WERI-Rb-1 (cell line): ENCODE data around the gene LFNG.

Experiments used
- DNase-seq: peaks from one replicate; pipeline ENCODE4 v3.0.0-alpha.2; 2020
- H3K27ac ChIP-seq: fragments of 250-450 bp; sonication (Bioruptor Pico); 2 replicates; pipeline ENCODE4 v1.5.1; 2020; ENCODE audit warnings: mild to moderate bottlenecking, moderate library complexity
- H3K27me3 ChIP-seq: fragments of 250-450 bp; sonication (Bioruptor Pico); 2 replicates; pipeline ENCODE4 v1.5.1; 2021; ENCODE audit warnings: mild to moderate bottlenecking, low read depth, moderate library complexity; ENCODE audit not compliant: insufficient read depth, severe bottlenecking
- H3K36me3 ChIP-seq: fragments of 250-450 bp; sonication (Bioruptor Pico); 2 replicates; pipeline ENCODE4 v1.5.1; 2020; ENCODE audit warnings: mild to moderate bottlenecking, moderate library complexity
- H3K4me3 ChIP-seq: 2 replicates; pipeline ENCODE4 v1.5.1; 2011; ENCODE audit warnings: low read depth, mild to moderate bottlenecking, control low read depth, low read length
- H3K9me3 ChIP-seq: fragments of 250-450 bp; sonication (Bioruptor Pico); 2 replicates; pipeline ENCODE4 v1.5.1; 2021; ENCODE audit warnings: mild to moderate bottlenecking, moderate library complexity; ENCODE audit not compliant: severe bottlenecking
- CTCF ChIP-seq: IDR thresholded peaks from 2 replicates; pipeline ENCODE4 v1.5.1; 2011; ENCODE audit warnings: low read depth, mild to moderate bottlenecking, control low read depth, inconsistent platforms, low read length

Gene LFNG

GRCh38 chr7:2571409-2571808, 51.8 kb downstream of the LFNG start:
- H3K4me3 ChIP-seq = no peak overlapping the region
- DNase-seq = no peak
- peaks cover 23% of the 10 kb centered on the region for H3K36me3 ChIP-seq
- TF ChIP-seq CTCF = no peak
- H3K27me3 ChIP-seq = no peaks in the 10 kb centered on the region
- no peaks in the 10 kb centered on the region for H3K9me3 ChIP-seq
- no peak overlapping the region for H3K27ac ChIP-seq

- no peak for TF ChIP-seq CTCF
- H3K4me3 ChIP-seq = no peak overlapping the region
- H3K27ac ChIP-seq = no peak overlapping the region
- peaks cover 23% of the 10 kb centered on the region for H3K36me3 ChIP-seq
- no peaks in the 10 kb centered on the region for H3K9me3 ChIP-seq
- no peaks in the 10 kb centered on the region for H3K27me3 ChIP-seq
- no peak for DNase-seq
Measured at GRCh38 chr7:2572101-2572842, 52.7 kb downstream of the LFNG start.

- H3K4me3 ChIP-seq = no peak overlapping the region
- no peak overlapping the region for H3K27ac ChIP-seq
- H3K27me3 ChIP-seq = no peaks in the 10 kb centered on the region
- peaks cover 28% of the 10 kb centered on the region for H3K36me3 ChIP-seq
- no peak for TF ChIP-seq CTCF
- H3K9me3 ChIP-seq = no peaks in the 10 kb centered on the region
- DNase-seq = no peak
Measured at GRCh38 chr7:2573761-2574160, 54.2 kb downstream of the LFNG start.

- TF ChIP-seq CTCF = no peak
- Histone ChIP-seq H3K27ac (no peak overlapping the region), H3K36me3 (peaks cover 28% of the 10 kb centered on the region), H3K27me3 (no peaks in the 10 kb centered on the region), H3K4me3 (no peak overlapping the region), H3K9me3 (no peaks in the 10 kb centered on the region)
- no peak for DNase-seq
Measured at GRCh38 chr7:2575046-2575732, 55.6 kb downstream of the LFNG start.

- peaks cover 28% of the 10 kb centered on the region for H3K36me3 ChIP-seq
- H3K27me3 ChIP-seq = no peaks in the 10 kb centered on the region
- no peak for DNase-seq
- H3K9me3 ChIP-seq = no peaks in the 10 kb centered on the region
- H3K4me3 ChIP-seq = no peak overlapping the region
- H3K27ac ChIP-seq = no peak overlapping the region
- TF ChIP-seq CTCF = no peak
Measured at GRCh38 chr7:2575733-2576340, 56.3 kb downstream of the LFNG start.
